ENCODE data around the gene MTARC2. TPM values are rescaled to one million over a fixed set of nuclear protein-coding genes. Genes with fewer than 3 reads are reported as not detected.

The MTARC2 gene
- total RNA-seq, 1 experiment from 2014 or later, result 16.5 TPM

- no TSS peak for BruUV-seq (replicated peaks)
- peaks cover 12% of the 10 kb centered on the region for H3K4me1 Mint-ChIP-seq (ENCODE audit: low read depth, unreplicated experiment)
- POLR2A ChIA-PET, result no interaction called here
These were observed 47.5 kb upstream of the MTARC2 start for GRCh38 chr1:220700556-220701179.

GRCh38 chr1:220701974-220702373 is 46.1 kb upstream of the MTARC2 start:
- BruUV-seq (replicated peaks), result no TSS peak
- H3K27me3 ChIP-seq (replicated peaks; ENCODE audit: control insufficient read depth, insufficient read depth, low read length), result no peaks in the 10 kb centered on the region
- no peaks in the 10 kb centered on the region; the same call in 1 of the 2 replicates for H3K36me3 ChIP-seq (ENCODE audit: control insufficient read depth, insufficient read depth, low read length)
- no peaks in the 10 kb centered on the region for H3K9me3 ChIP-seq
- ChIA-PET POLR2A (no interaction called here), CTCF (no interaction called here)
- peaks cover 18% of the 10 kb centered on the region for H3K4me1 ChIP-seq
- no peaks in the 10 kb centered on the region for H3K36me3 Mint-ChIP-seq (ENCODE audit: insufficient read depth, unreplicated experiment)
- intact Hi-C loops (cut with micrococcal nuclease; ENCODE audit: unreplicated experiment), result no loop called here
- H3K27ac Mint-ChIP-seq (ENCODE audit: unreplicated experiment), result no peak overlapping the region
- no peak overlapping the region for H3K4me3 ChIP-seq (ENCODE audit: low read depth, low read length)
- H3K27me3 Mint-ChIP-seq (ENCODE audit: insufficient read depth, unreplicated experiment), result no peaks in the 10 kb centered on the region
- DNase-seq, result no peak
- no peaks in the 10 kb centered on the region for H3K9me3 Mint-ChIP-seq (ENCODE audit: unreplicated experiment)
- H3K4me1 Mint-ChIP-seq (ENCODE audit: low read depth, unreplicated experiment), result peaks cover 12% of the 10 kb centered on the region
- no peak overlapping the region for H3K4me3 Mint-ChIP-seq (ENCODE audit: unreplicated experiment)
- TF ChIP-seq CTCF (IDR thresholded peaks at IDR 0.05; ENCODE audit: insufficient read depth in 1 of 2, low read depth in 1 of 2, low read length in 1 of 2, severe bottlenecking in 1 of 2, unreplicated experiment in 1 of 2), result no peak

More at GRCh38 chr1:220700556-220701179, 47.5 kb upstream of the MTARC2 start:
- intact Hi-C loops (cut with micrococcal nuclease; ENCODE audit: unreplicated experiment), result loop anchor here (1.0 kb wide), 1 partner anchor 8 kb away; no protein-coding TSS in a partner anchor
- no peaks in the 10 kb centered on the region for H3K36me3 Mint-ChIP-seq (ENCODE audit: insufficient read depth, unreplicated experiment)
- H3K4me1 ChIP-seq, result peaks cover 28% of the 10 kb centered on the region
- CTCF ChIA-PET, result no interaction called here
- no peak overlapping the region for H3K4me3 ChIP-seq (ENCODE audit: low read depth, low read length)
- no peaks in the 10 kb centered on the region for H3K9me3 ChIP-seq
- no peaks in the 10 kb centered on the region for H3K27me3 Mint-ChIP-seq (ENCODE audit: insufficient read depth, unreplicated experiment)
- H3K36me3 ChIP-seq (ENCODE audit: control insufficient read depth, insufficient read depth, low read length), result no peaks in the 10 kb centered on the region; the same call in 1 of the 2 replicates
- DNase-seq, result no peak
- H3K27me3 ChIP-seq (replicated peaks; ENCODE audit: control insufficient read depth, insufficient read depth, low read length), result no peaks in the 10 kb centered on the region
- H3K27ac Mint-ChIP-seq (ENCODE audit: unreplicated experiment), result no peak overlapping the region
- H3K9me3 Mint-ChIP-seq (ENCODE audit: unreplicated experiment), result no peaks in the 10 kb centered on the region
- TF ChIP-seq CTCF (IDR thresholded peaks at IDR 0.05; ENCODE audit: insufficient read depth in 1 of 2, low read depth in 1 of 2, low read length in 1 of 2, severe bottlenecking in 1 of 2, unreplicated experiment in 1 of 2), result no peak
- H3K4me3 Mint-ChIP-seq (ENCODE audit: unreplicated experiment), result no peak overlapping the region

GRCh38 chr1:220702733-220703270 is 45.3 kb upstream of the MTARC2 start:
- Mint-ChIP-seq H3K36me3 (ENCODE audit: insufficient read depth, unreplicated experiment) (no peaks in the 10 kb centered on the region), H3K4me1 (ENCODE audit: low read depth, unreplicated experiment) (peaks cover 12% of the 10 kb centered on the region), H3K9me3 (ENCODE audit: unreplicated experiment) (no peaks in the 10 kb centered on the region), H3K4me3 (ENCODE audit: unreplicated experiment) (no peak overlapping the region), H3K27ac (ENCODE audit: unreplicated experiment) (no peak overlapping the region), H3K27me3 (ENCODE audit: insufficient read depth, unreplicated experiment) (no peaks in the 10 kb centered on the region)
- Histone ChIP-seq H3K36me3 (ENCODE audit: control insufficient read depth, insufficient read depth, low read length) (no peaks in the 10 kb centered on the region), H3K4me1 (peaks cover 18% of the 10 kb centered on the region), H3K4me3 (ENCODE audit: low read depth, low read length) (no peak overlapping the region), H3K27me3 (replicated peaks; ENCODE audit: control insufficient read depth, insufficient read depth, low read length) (no peaks in the 10 kb centered on the region), H3K9me3 (no peaks in the 10 kb centered on the region)
- no TSS peak for BruUV-seq (replicated peaks)
- CTCF ChIA-PET, result no interaction called here
- intact Hi-C loops (cut with micrococcal nuclease; ENCODE audit: unreplicated experiment), result no loop called here
- TF ChIP-seq CTCF (IDR thresholded peaks at IDR 0.05; ENCODE audit: insufficient read depth in 1 of 2, low read depth in 1 of 2, low read length in 1 of 2, severe bottlenecking in 1 of 2, unreplicated experiment in 1 of 2), result no peak
- POLR2A ChIA-PET, result interaction anchor here (0.6 kb wide), 1 partner anchor 102 kb away, joined by 10 read pairs; no protein-coding TSS in a partner anchor
- DNase-seq, result no peak

Measured in Caco-2 (cell line).